OCI-LY7 (cell line): ENCODE data around the gene SIVA1. TPM values are rescaled to one million over a fixed set of nuclear protein-coding genes. Genes with fewer than 3 reads are reported as not detected.

Source experiments
- BruUV-seq: library from RNA; stranded (reverse); fragments of 400-500 nt; replicated peaks from 2 replicates; lab custom pipeline; 2021; lab: Mats Ljungman, UMichigan
- CTCF ChIA-PET: fragments of 300-600 bp; sonication (Branson Sonifier 250); formaldehyde crosslinking; loops from one replicate; lab custom pipeline; 2022; ENCODE audit warnings: antibody characterized with exemption; ENCODE audit not compliant: unreplicated experiment; lab: Charles Lee
- POLR2A ChIA-PET: fragments of 300-600 bp; sonication (Branson Sonifier 250); formaldehyde crosslinking; loops from one replicate; lab custom pipeline; 2022; ENCODE audit warnings: antibody characterized with exemption; lab: Charles Lee
- DNase-seq: peaks from one replicate; pipeline ENCODE4 v3.0.0-alpha.2; 2015; ENCODE audit warnings: low spot score
- H2AFZ ChIP-seq: fragments of 200-600 bp; sonication (generic), shearing (Covaris generic); 2 replicates; pipeline ENCODE4 v1.6.1; 2014; ENCODE audit warnings: mild to moderate bottlenecking, antibody characterized with exemption, low read length, moderate library complexity
- H3K27ac ChIP-seq: fragments of 200-600 bp; sonication (generic); 2 replicates; pipeline ENCODE4 v1.5.1; 2014; ENCODE audit warnings: mixed run types, low read depth, mild to moderate bottlenecking, moderate library complexity, low read length, inconsistent platforms; ENCODE audit not compliant: poor library complexity, severe bottlenecking
- H3K36me3 ChIP-seq: fragments of 200-600 bp; sonication (generic); 2 replicates; pipeline ENCODE4 v1.6.1; 2014; ENCODE audit warnings: mild to moderate bottlenecking, antibody characterized with exemption, low read length, moderate library complexity, mixed read lengths; ENCODE audit not compliant: insufficient read depth
- H3K4me1 ChIP-seq: fragments of 200-600 bp; sonication (generic); 2 replicates; pipeline ENCODE4 v1.5.1; 2014; ENCODE audit warnings: mild to moderate bottlenecking, low read length; ENCODE audit not compliant: insufficient read depth, poor library complexity, severe bottlenecking
- H3K4me2 ChIP-seq: fragments of 200-600 bp; sonication (generic); 2 replicates; pipeline ENCODE4 v1.6.1; 2014; ENCODE audit warnings: mild to moderate bottlenecking, low read length
- H3K4me3 ChIP-seq: fragments of 200-600 bp; sonication (generic); 2 replicates; pipeline ENCODE4 v1.5.1; 2014; ENCODE audit warnings: mild to moderate bottlenecking, low read depth, low read length; ENCODE audit not compliant: poor library complexity, severe bottlenecking
- H3K79me2 ChIP-seq: fragments of 200-600 bp; sonication (generic); 2 replicates; pipeline ENCODE4 v1.6.1; 2016; ENCODE audit warnings: low read depth, mild to moderate bottlenecking, low read length, moderate library complexity, mixed read lengths; ENCODE audit not compliant: insufficient read depth
- H3K9me2 ChIP-seq: fragments of 200-600 bp; sonication (generic); 2 replicates; pipeline ENCODE4 v1.6.1; 2016; ENCODE audit warnings: mild to moderate bottlenecking, low read length, mixed read lengths; ENCODE audit not compliant: insufficient read depth
- H3K9me3 ChIP-seq: fragments of 200-600 bp; sonication (generic); 2 replicates; pipeline ENCODE4 v1.6.1; 2014; ENCODE audit warnings: mild to moderate bottlenecking, mixed run types, low read length, mixed read lengths
- H4K20me1 ChIP-seq: fragments of 200-600 bp; sonication (generic); 2 replicates; pipeline ENCODE4 v1.6.1; 2014; ENCODE audit warnings: mild to moderate bottlenecking, antibody characterized with exemption, low read length, moderate library complexity, mixed read lengths; ENCODE audit not compliant: insufficient read depth
- EZH2phosphoT487 ChIP-seq: fragments of 200-600 bp; sonication (generic); IDR thresholded peaks from 2 replicates; pipeline ENCODE4 v1.6.1; 2018; ENCODE audit warnings: low read depth, borderline replicate concordance, mild to moderate bottlenecking, mixed run types, antibody characterized with exemption, low read length, moderate library complexity, mixed read lengths
- intact Hi-C: fragments of 100-400 bp; cut with micrococcal nuclease; formaldehyde crosslinking; loops from one replicate; pipeline ENCODE4 v1.10.0; 2022; ENCODE audit not compliant: unreplicated experiment
- total RNA-seq, 2 experiments: library from RNA; depleted of rRNA in 1 of 2; stranded (reverse); fragments of >200 nt in 1 of 2; shearing (Covaris generic) in 1 of 2; gene quantifications; 2 replicates each; pipeline ENCODE4 v1.2.3, GENCODE V29; 2014 to 2022
- TF ChIP-seq, protein P1 (sequence below): fragments of 200-600 bp; sonication (generic); conservative IDR thresholded peaks from 2 replicates; pipeline ENCODE4 v1.5.1; 2014; ENCODE audit warnings: mild to moderate bottlenecking, antibody characterized with exemption, low read length, moderate library complexity, mixed read lengths

The SIVA1 gene
- total RNA-seq, 2 experiments from 2014 or later = 111 to 244 TPM

DNA sequence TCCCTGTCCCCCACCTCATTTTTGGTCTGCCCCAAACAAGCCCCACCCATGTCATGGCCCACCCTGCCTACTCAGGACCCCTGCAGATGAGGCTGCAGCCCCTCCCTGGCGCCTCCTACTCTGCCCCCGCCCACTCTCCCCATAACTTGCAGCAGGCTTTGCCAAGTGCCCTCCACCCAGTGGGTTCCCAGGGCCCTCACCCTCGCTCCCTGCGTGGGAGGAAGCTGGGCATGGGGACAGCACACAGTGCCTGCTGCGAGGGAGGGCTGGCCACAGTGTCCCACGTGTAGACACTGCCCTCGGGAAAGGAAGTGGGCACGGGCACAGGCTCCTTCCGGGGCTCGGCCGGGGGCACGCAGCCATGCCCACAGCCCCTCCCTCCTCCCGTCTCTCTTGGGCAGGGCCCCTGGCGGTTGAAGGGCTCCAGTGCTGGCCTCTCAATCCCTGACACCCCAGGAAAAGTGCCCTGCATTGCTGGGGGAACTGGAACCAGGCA, 33.2 kb downstream of the SIVA1 start:
- H3K4me2 ChIP-seq = no peak overlapping the region
- TF ChIP-seq, protein P1, sequence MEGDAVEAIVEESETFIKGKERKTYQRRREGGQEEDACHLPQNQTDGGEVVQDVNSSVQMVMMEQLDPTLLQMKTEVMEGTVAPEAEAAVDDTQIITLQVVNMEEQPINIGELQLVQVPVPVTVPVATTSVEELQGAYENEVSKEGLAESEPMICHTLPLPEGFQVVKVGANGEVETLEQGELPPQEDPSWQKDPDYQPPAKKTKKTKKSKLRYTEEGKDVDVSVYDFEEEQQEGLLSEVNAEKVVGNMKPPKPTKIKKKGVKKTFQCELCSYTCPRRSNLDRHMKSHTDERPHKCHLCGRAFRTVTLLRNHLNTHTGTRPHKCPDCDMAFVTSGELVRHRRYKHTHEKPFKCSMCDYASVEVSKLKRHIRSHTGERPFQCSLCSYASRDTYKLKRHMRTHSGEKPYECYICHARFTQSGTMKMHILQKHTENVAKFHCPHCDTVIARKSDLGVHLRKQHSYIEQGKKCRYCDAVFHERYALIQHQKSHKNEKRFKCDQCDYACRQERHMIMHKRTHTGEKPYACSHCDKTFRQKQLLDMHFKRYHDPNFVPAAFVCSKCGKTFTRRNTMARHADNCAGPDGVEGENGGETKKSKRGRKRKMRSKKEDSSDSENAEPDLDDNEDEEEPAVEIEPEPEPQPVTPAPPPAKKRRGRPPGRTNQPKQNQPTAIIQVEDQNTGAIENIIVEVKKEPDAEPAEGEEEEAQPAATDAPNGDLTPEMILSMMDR = no peak
- no peak for TF ChIP-seq EZH2phosphoT487
- ChIA-PET CTCF (no interaction called here), POLR2A (no interaction called here)
- H3K9me2 ChIP-seq = no peaks in the 10 kb centered on the region
- DNase-seq = no peak
- H4K20me1 ChIP-seq = peaks cover 7% of the 10 kb centered on the region; the same call in 1 of the 2 replicates
- H3K79me2 ChIP-seq = no peaks in the 10 kb centered on the region
- no peaks in the 10 kb centered on the region for H3K4me1 ChIP-seq
- BruUV-seq = no TSS peak
- intact Hi-C loops = no loop called here
- peaks cover 7% of the 10 kb centered on the region; the same call in 1 of the 2 replicates for H3K36me3 ChIP-seq
- H3K9me3 ChIP-seq = no peaks in the 10 kb centered on the region
- no peak overlapping the region for H3K27ac ChIP-seq
- H2AFZ ChIP-seq = no peak overlapping the region
- H3K4me3 ChIP-seq = no peak overlapping the region

DNA sequence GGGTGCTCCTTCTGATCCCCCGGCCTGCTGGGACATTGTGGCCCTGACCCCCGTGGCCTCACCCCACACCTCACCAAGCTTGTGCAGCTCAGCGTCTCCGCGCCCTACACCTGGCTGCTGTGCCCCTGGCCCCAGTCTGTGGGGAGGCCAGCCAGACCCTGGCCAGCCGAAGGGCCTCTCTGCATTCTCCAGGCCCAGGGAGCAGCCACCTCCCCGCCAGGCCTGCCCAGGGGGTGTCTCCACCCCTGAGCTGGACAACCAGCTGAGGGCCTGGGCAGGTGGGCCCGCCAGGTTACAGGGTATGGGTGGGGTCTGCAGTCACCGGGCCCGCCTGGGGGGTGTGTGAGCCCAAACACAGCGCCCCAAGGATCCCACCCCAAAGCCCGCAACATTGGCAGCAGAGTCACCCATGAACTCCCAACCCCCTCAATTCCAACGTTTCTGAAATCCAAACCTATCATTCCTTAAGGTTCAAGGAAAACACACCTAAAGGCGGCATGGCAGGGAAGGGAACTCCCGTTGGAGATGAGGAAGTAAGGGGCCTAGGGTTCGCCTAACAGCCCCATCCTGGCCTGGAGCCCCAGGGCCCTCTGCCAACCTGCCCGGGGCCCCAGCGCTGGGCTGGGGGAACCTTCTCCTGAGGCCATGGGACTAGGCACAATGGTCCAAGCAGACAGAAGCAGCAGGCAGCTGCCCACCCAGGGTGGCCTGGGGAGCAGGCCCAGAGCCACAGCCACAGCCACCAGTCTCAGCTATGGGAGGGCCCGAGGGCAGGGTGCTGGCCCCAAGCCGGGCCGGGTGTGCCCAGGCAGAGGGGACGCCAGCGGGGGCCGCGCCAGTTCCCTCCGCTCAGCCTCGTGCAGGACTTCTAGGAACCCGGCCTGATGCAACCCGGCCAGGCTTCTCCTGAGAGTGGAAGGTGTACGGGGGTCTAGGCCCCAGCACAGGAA, 34.1 kb downstream of the SIVA1 start:
- Histone ChIP-seq H3K27ac (no peak overlapping the region), H3K79me2 (no peaks in the 10 kb centered on the region), H3K9me3 (no peaks in the 10 kb centered on the region), H3K4me1 (no peaks in the 10 kb centered on the region), H4K20me1 (peaks cover 7% of the 10 kb centered on the region; the same call in 1 of the 2 replicates), H3K4me3 (no peak overlapping the region), H3K36me3 (peaks cover 7% of the 10 kb centered on the region; the same call in 1 of the 2 replicates), H3K4me2 (no peak overlapping the region), H2AFZ (no peak overlapping the region), H3K9me2 (no peaks in the 10 kb centered on the region)
- no TSS peak for BruUV-seq
- POLR2A ChIA-PET = no interaction called here
- intact Hi-C loops = no loop called here
- DNase-seq = no peak
- CTCF ChIA-PET = no interaction called here
- TF ChIP-seq, protein P1 = no peak
- no peak for TF ChIP-seq EZH2phosphoT487
